Left ventricle myocardium inferior (tissue), 1 donor: Measurements from ENCODE around the gene NFS1. TPM values are rescaled to one million over a fixed set of nuclear protein-coding genes. Genes with fewer than 3 reads are reported as not detected.
"Not testable (repeated sequence)": the region's sequence is repeated elsewhere in the genome, so short reads cannot be mapped to it uniquely, and the experiment has no call there.

ENCODE experiments used
- DNase-seq: peaks from one replicate; pipeline ENCODE4 v3.0.0-alpha.2; 2020
- H3K27ac ChIP-seq: fragments of 200-600 bp; replicated peaks from 2 replicates; pipeline ENCODE4 v1.8.0; 2021
- H3K27me3 ChIP-seq: fragments of 200-600 bp; 2 replicates; pipeline ENCODE4 v1.8.0; 2021; ENCODE audit warnings: low read depth
- H3K36me3 ChIP-seq: fragments of 200-600 bp; 2 replicates; pipeline ENCODE4 v1.8.0; 2021
- H3K4me1 ChIP-seq: fragments of 200-600 bp; 2 replicates; pipeline ENCODE4 v1.8.0; 2021
- H3K4me3 ChIP-seq: fragments of 200-600 bp; 2 replicates; pipeline ENCODE4 v1.8.0; 2021; ENCODE audit warnings: mild to moderate bottlenecking, moderate library complexity
- H3K9me3 ChIP-seq: fragments of 200-600 bp; replicated peaks from 2 replicates; pipeline ENCODE4 v1.8.0; 2021
- intact Hi-C: fragments of 100-400 bp; cut with micrococcal nuclease; formaldehyde crosslinking; loops from one replicate; pipeline ENCODE4 v1.11.0; 2022
- total RNA-seq: library from RNA; stranded (reverse); fragmentation: NEBNext Ultra II Directional; extraction: Animal tissue kit (Norgen Biotek cat#: 25700); gene quantifications from one replicate; pipeline ENCODE4 v1.2.1, GENCODE V29; 2021
- TF ChIP-seq, protein P1 (sequence below): fragments of 200-600 bp; IDR thresholded peaks from 2 replicates; pipeline ENCODE4 v1.8.0; 2021; ENCODE audit warnings: antibody characterized with exemption, mild to moderate bottlenecking, borderline replicate concordance
- donor health status: DM: no; HTN: yes; CAD: no; lungs with severe emphysema.

Gene NFS1
- total RNA-seq, 1 donor from 2014 or later, result 60.8 TPM

DNA sequence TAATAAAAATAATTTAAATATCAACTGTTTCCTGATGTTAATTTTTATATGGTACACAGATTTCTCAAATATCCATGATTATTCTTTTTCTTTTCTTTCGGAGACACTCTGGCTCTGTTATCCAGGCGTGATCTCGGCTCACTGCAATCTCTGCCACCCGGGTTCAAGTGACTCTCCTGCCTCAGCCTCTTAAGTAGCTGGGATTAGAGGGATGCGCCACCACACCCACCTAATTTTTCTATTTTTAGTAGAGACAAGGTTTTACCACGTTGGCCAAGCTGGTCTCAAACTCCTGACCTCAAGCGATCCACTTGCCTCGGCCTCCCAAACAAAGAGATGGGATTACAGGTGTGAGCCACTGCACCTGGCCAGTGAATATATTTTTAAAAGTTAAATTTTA, 20.6 kb upstream of the NFS1 start:
- intact Hi-C loops, result no loop called here
- TF ChIP-seq, protein P1, sequence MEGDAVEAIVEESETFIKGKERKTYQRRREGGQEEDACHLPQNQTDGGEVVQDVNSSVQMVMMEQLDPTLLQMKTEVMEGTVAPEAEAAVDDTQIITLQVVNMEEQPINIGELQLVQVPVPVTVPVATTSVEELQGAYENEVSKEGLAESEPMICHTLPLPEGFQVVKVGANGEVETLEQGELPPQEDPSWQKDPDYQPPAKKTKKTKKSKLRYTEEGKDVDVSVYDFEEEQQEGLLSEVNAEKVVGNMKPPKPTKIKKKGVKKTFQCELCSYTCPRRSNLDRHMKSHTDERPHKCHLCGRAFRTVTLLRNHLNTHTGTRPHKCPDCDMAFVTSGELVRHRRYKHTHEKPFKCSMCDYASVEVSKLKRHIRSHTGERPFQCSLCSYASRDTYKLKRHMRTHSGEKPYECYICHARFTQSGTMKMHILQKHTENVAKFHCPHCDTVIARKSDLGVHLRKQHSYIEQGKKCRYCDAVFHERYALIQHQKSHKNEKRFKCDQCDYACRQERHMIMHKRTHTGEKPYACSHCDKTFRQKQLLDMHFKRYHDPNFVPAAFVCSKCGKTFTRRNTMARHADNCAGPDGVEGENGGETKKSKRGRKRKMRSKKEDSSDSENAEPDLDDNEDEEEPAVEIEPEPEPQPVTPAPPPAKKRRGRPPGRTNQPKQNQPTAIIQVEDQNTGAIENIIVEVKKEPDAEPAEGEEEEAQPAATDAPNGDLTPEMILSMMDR, result no peak
- DNase-seq, result no peak
- Histone ChIP-seq H3K36me3 (peaks cover 100% of the 10 kb centered on the region), H3K4me3 (no peak overlapping the region), H3K4me1 (peaks cover 75% of the 10 kb centered on the region), H3K27me3 (no peaks in the 10 kb centered on the region), H3K9me3 (no peaks in the 10 kb centered on the region), H3K27ac (peak overlapping the region; percentile 10)

GRCh38 chr20:35718972-35719635, 20.0 kb upstream of the NFS1 start:
- peak overlapping the region; percentile 10 for H3K27ac ChIP-seq
- no peaks in the 10 kb centered on the region for H3K27me3 ChIP-seq
- no peaks in the 10 kb centered on the region for H3K9me3 ChIP-seq
- DNase-seq, result no peak
- intact Hi-C loops, result no loop called here
- no peak overlapping the region for H3K4me3 ChIP-seq
- H3K4me1 ChIP-seq, result peaks cover 72% of the 10 kb centered on the region
- TF ChIP-seq, protein P1, result no peak
- peaks cover 100% of the 10 kb centered on the region for H3K36me3 ChIP-seq

- H3K36me3 ChIP-seq, result peaks cover 100% of the 10 kb centered on the region
- H3K27me3 ChIP-seq, H3K9me3 ChIP-seq, H3K27ac ChIP-seq, H3K4me3 ChIP-seq, intact Hi-C loops, DNase-seq: not testable (repeated sequence)
- peaks cover 64% of the 10 kb centered on the region for H3K4me1 ChIP-seq
These were observed 19.2 kb upstream of the NFS1 start for GRCh38 chr20:35718321-35718720.

- H3K27me3 ChIP-seq, result no peaks in the 10 kb centered on the region
- TF ChIP-seq, protein P1, result no peak
- H3K27ac ChIP-seq, result no peak overlapping the region
- intact Hi-C loops, result no loop called here
- no peaks in the 10 kb centered on the region for H3K9me3 ChIP-seq
- H3K4me3 ChIP-seq, result no peak overlapping the region
- peaks cover 61% of the 10 kb centered on the region for H3K4me1 ChIP-seq
- peaks cover 99% of the 10 kb centered on the region for H3K36me3 ChIP-seq
- no peak for DNase-seq
These were observed 17.2 kb upstream of the NFS1 start for GRCh38 chr20:35716330-35716729.

GRCh38 chr20:35715652-35716051, 16.5 kb upstream of the NFS1 start:
- intact Hi-C loops, result no loop called here
- H3K27me3 ChIP-seq, result no peaks in the 10 kb centered on the region
- H3K36me3 ChIP-seq, result peaks cover 99% of the 10 kb centered on the region
- no peak overlapping the region for H3K27ac ChIP-seq
- no peaks in the 10 kb centered on the region for H3K9me3 ChIP-seq
- no peak overlapping the region for H3K4me3 ChIP-seq
- H3K4me1 ChIP-seq, result peaks cover 61% of the 10 kb centered on the region
- no peak for DNase-seq
- TF ChIP-seq, protein P1, result no peak

DNA sequence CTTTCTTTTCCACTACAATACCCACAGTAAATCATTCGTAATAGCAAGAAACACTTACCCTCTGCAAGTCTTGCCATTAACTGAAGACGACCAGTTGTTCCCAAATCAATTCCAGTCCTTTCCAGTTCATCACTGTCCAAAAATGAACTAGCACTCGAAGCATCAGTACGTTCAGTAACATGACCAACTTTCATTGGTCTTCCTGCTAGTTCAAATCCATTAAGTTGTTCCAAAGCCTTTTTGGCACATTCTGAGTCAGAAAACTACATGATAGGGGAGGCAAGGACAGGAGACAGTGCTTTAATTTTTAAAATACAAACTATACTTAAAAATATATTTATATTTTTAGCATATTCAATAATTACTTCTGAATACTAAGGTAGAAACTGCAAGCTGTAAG, 15.0 kb upstream of the NFS1 start:
- intact Hi-C loops, result no loop called here

DNA sequence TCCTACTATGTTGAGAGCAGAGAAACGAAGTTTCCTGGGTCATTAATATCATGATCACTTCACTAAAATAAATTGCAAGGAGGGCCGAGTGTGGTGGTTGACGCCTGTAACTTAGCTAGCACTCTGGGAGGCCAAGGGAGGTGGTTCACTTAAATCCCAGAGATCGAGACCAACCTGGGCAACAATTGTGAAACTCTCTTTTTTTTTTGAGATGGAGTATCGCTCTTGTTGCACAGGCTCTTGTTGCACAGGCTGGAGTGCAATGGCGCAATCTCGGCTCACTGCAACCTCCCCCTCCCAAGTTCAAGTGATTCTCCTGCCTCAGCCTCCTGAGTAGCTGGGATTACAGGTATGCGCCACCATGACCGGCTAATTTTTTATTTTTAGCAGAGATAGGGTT, 14.0 kb upstream of the NFS1 start:
- H3K27ac ChIP-seq, intact Hi-C loops, H3K4me3 ChIP-seq, DNase-seq, H3K27me3 ChIP-seq, H3K9me3 ChIP-seq: not testable (repeated sequence)
- Histone ChIP-seq H3K36me3 (peaks cover 99% of the 10 kb centered on the region), H3K4me1 (peaks cover 65% of the 10 kb centered on the region)

More for the DNA sequence above, 15.0 kb upstream of the NFS1 start:
- no peaks in the 10 kb centered on the region for H3K9me3 ChIP-seq
- no peak for DNase-seq
- peaks cover 99% of the 10 kb centered on the region for H3K36me3 ChIP-seq
- H3K4me3 ChIP-seq, result no peak overlapping the region
- H3K27ac ChIP-seq, result no peak overlapping the region
- peaks cover 62% of the 10 kb centered on the region for H3K4me1 ChIP-seq
- no peaks in the 10 kb centered on the region for H3K27me3 ChIP-seq
- TF ChIP-seq, protein P1, result no peak
